ENCODE data around the gene MITF. TPM values are rescaled to one million over a fixed set of nuclear protein-coding genes. Genes with fewer than 3 reads are reported as not detected.
A peak's percentile ranks its signal among the peaks of the same experiment; 100 is the strongest.
"Not testable (repeated sequence)": the region's sequence is repeated elsewhere in the genome, so short reads cannot be mapped to it uniquely, and the experiment has no call there.

Gene MITF
- total RNA-seq, 1 experiment from 2014 or later = 5.4 TPM

DNA sequence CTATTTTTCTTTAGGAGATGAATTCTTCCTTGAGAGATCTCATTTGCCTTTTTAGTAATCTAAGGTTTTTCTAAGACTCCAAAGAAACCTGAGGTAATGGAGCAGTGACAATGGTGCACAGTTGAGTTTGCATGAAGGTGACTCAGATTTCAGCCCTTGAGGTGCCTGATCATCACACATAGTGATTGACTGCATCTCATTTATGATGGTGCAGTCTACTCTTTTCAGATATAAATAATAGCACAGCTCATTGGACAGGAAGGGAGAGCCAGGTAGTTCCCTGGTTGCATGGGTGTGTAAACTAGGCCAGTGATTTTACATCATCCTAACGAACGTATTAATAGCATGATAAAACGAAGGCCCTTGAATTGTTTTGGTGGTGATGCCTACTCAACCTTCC is 174.2 kb downstream of the MITF start:
- no peak for DNase-seq (ENCODE audit: low read depth)

DNA sequence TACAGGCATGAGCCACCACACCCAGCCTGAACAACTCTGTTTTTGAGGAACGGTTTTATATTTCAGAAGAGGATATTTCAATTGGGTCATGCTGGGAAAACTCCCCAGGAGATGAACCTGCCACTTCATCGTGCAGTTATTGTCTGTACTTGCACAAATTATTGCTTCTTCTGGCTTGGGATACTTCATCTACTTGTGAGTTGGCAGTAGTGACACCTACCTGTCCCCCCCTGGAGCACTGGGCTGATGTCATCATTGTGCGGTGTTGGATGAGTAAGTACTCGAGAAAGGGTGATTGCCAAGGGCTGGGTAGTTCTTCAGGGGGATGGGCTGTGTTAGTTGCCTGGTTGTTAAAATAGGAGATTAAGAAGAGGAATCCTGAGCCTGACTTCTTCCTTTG is 175.1 kb downstream of the MITF start:
- DNase-seq (ENCODE audit: low read depth) = no peak

DNA sequence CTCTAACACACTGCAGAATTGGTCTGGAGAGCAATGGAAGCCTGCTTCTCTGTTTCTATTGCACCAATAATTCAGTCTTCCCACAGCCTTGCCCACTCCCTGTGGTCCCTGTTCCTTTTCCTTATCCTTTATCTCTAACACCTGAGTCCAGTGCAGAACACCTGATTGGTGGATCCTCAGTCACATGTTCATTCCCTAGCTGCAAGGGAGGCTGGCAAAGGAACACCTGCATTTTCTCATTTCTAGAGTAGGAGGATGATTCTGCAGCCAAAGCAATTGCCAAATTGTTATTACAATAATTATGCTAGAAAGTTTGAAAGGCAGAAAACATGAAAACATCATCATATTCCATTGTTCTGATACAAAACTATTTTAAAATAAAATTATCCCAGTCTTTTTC is 176.5 kb downstream of the MITF start:
- no peak for DNase-seq (ENCODE audit: low read depth)

DNA sequence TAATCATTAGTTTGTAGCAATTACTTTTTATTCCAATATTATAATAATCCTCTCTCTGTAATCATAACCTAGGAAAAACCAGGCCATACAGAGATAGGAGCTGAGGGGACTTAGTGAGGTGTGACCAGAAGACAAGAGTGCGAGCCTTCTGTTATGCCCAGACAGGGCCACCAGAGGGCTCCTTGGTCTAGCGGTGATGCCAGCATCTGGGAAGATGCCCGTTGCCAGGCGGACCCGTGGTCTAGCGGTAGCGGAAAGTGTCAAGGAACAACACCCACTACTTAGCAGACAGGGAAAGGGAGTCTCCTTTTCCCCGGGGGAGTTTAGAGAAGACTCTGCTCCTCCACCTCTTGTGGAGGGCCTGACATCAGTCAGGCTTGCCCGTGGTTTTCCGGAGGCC is 180.7 kb downstream of the MITF start:
- DNase-seq (ENCODE audit: low read depth) = not testable (repeated sequence)

DNA sequence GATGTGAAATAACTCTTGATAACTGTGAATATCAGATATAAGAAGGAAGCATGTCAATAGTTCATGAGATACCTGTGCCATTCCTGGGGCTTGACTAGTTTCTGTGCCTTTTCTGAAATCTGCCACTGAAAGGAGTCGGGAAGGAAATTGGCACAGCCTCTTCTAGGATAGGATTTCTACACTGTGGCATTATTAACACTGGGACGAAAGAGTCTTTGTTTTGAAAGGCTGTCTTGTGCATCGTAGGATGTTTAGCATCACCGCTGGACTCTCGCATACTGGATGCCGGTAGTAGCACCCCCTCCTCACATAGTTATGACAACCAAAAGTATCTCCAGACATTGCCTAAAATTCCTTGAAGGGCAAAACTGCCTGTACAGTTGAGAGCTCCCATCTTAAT is 182.4 kb downstream of the MITF start:
- no peak for DNase-seq (ENCODE audit: low read depth)

DNA sequence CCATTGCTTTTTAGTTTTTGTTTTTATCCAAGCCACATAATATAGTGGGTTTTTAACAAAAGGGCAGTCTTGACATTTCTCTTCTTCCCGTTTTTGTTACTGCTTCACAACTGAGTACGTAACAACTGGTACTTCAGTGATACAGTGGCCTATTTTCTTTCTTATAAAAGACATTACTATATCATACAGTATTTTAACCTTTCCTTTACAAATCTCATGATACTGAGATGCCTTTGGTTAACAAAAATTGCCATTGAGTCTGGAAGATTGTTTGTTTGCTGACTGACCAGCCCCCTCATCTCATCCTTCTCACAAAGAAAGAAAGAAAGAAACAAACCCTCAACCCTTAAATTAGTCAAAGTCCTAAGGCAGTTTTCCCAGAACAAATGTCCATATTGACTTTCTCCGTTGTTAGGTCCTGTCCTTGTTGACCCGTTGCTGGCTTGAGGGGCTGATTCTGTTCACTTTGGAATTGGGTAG is 183.3 kb downstream of the MITF start:
- DNase-seq (ENCODE audit: low read depth) = no peak

DNA sequence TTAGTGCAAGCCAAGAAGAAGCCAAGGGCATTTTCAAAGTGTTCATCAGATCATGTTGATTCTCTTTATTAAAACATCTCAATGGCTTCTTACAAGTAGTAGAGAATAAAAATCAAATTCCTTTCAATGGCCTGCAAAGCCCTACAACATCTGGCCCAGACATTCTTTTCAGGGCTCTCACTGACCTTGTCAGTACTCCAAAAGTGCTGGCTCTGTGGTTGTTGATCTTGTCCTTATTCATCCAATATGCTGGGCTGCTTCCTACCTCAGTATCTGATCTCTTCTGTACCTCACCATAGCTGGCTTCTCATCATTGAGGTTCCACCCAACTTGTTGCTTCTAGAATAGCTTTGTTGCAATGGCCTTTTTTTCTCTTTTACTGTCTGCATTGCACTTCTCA is 186.2 kb downstream of the MITF start:
- no peak for DNase-seq (ENCODE audit: low read depth)

DNA sequence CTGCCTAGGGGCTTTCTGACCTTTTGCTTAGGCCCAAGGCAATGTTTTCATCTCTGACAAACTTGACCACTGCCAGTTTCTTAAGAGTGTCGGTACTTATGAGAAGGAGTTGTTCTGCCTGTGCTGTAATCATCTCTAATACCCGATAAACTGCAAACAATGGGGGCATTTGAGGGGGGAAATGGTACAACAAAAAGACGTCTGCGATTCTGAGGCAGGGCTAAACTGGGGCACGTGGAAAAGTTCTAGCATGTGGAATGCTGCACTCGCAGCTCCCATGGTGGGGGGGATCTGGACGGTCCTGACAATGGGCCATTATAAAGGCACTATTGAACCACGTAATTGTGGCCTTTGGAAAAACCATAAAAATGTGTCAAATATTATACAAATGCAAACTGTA is 187.1 kb downstream of the MITF start:
- no peak for DNase-seq (ENCODE audit: low read depth)

DNA sequence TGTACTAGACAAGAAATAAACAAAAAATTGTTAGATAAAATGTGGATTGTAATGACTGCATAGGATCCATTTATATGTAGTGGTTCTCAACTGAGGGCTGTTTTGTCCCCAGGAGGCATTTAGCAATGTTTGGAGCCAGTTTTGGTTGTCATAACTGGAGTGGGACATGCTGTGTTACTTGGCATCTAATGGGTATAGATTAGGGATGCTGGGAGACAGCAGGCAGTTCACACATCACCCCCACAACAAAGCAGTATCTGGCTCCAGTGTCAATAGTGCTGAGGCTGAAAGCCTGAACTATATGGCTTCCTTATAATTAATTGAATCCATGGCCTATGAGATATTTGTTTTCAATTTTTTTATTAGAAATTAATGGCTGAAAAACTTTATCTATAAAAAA is 188.3 kb downstream of the MITF start:
- no peak for DNase-seq (ENCODE audit: low read depth)

DNA sequence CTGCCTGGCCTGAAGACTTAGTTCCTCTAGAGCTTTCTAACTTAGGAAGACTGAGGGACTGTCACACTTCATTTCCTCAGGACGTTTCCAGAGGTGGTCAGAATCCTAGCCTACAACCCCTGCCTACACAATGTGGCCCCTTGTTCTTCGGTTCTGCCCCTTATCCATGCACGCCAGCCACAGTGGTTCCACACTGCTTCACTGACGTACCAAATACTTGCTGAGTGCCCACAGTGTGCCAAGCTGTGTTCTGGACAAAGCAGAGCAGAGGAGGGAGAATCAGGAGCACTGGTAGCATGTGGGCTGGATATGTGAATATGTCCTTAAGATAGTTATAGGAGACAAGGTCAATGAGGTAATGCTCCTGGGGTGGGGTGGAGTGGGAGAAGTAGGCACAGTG is 189.8 kb downstream of the MITF start:
- no peak for DNase-seq (ENCODE audit: low read depth)

DNA sequence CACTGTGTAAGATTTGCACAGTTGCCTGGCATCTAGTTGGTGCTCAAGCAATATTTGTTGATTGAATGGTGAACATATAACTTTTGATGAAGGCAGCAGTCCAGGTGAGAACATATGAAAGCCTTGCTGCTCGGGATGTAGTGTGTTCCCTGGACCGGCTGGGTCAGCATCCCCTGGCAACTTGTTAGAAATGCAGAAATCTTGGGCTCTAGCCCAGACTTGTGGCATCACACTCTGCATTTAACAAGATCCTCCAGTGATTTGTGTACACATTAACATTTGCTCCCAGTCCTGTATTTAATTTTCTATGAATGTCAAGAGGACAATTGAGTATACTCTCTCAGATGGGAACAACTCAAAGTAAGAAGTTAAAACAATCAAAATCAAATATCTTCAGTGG is 191.3 kb downstream of the MITF start:
- no peak for DNase-seq (ENCODE audit: low read depth)

DNA sequence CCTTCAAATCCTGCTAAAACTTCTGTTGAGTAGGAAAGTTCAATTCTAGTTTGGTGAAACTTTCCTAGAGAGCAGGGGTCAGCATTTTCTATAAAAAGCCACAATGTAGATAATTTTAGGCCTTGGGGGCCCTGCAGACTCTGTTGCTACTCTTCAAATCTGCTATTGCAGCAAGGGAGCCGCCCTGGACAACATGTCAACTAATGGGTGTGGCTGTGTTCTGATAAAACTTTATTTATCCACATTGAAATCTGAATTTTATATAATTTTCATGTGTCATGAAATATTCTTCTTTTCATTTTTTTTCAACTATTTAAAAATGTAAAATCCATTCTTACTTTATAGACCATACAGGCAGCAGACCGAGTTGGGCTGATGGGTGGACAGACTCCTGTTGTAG is 192.8 kb downstream of the MITF start:
- DNase-seq (ENCODE audit: low read depth) = no peak

DNA sequence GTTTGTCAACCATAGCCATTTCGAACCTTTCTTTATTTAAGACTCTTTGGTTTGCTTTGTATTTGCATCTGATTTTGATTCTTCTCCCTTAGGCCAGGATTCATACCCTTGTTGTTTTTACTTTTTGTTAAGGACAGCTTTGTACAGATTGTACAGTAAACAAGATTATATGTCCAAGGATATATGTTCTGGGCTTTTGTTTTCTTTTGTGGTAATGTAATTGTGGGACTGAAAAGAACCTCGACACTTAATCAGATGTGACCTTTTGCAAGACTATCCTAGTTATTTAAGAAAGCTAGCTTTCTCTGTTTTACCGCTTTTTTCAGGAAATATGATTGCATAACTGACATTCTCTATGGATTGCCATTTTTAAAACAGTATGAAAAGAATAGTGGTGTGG is 193.2 kb downstream of the MITF start:
- DNase-seq (ENCODE audit: low read depth) = peak; percentile 18

DNA sequence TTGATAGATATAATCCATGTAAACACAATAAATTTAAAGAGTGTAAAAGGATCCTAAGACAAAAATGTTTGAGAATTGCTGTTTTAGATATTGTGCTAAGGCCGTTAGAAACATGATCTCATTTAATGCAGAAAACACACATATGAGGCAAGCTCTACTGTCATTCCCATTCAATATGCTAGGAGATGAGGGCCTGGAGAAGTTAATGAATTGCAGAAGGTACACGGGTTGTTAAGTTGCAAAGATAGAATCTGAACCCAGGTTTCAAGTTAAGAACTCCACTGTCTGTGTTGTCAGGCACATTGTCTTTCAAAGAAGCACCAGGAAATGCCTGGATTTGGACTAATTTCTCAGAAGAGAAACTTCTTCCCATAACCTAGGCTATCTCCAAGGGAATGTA is 195.1 kb downstream of the MITF start:
- no peak for DNase-seq (ENCODE audit: low read depth)

DNA sequence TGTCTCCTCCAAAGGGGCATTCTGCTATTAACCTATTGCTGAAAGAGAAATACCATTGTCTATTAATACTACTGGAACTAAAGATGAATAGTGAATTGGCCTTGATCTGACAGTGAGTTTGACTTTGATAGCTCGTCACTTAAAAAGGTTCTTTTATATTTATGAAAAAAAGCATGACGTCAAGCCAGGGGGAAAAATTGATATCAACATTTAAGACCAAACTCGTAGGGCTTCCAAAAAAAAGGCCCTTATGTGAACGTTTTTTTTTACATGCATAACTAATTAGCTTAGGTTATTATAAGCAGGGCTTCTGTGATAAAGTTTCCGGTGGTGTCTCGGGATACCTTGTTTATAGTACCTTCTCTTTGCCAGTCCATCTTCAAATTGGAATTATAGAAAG is 197.0 kb downstream of the MITF start:
- no peak for DNase-seq (ENCODE audit: low read depth)

DNA sequence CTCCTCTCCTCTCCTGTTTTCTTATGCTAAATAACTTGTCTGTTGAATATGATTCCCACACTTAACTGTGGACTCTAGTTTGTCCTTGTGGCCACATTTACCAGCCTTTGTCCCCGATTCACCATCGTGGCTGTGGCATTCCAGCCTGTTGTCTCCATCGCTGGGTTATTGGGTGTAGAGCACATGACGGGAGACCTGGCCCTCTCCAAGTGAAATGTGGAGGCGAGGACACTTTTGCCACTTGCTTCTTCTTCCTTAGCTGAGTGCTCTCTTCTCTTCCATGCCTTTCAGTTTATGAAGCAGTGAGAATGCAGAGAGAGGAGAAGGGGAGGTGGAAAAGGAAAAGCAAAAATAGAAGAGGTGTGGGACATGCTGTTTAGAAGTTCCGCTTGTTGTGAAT is 198.8 kb downstream of the MITF start:
- no peak for DNase-seq (ENCODE audit: low read depth)

DNA sequence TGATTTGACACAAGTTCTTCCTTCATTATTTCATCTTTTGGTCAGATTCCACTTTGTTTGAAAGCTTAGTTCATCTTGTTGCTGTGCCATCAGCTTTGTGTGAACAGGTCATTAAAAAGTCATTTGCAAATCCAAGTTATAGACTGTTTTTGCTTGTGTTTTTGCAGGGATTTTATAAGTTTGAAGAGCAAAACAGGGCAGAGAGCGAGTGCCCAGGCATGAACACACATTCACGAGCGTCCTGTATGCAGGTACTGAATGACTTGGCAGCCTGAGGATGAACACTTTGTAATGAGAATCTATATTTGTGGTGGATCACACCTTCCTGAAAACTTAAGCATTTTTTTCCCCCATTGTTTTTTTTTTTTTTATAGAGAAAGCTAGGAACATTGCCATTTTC is 199.7 kb downstream of the MITF start:
- no peak for DNase-seq (ENCODE audit: low read depth)

DNA sequence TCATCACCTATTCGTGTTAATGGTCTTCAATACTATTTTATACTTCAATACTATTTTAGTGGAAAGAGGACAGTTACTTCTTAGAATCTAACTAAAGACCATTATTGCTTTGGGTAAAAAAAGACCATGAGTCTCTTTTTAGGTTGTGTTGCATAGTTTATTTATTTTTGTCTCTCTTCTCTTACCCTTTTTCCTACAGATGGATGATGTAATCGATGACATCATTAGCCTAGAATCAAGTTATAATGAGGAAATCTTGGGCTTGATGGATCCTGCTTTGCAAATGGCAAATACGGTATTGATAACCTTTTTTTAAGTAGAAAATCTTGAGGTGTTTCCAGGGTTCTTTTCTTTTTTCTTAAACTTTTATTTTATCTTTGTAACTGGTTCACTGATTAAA is 201.8 kb downstream of the MITF start:
- no peak for DNase-seq (ENCODE audit: low read depth)

DNA sequence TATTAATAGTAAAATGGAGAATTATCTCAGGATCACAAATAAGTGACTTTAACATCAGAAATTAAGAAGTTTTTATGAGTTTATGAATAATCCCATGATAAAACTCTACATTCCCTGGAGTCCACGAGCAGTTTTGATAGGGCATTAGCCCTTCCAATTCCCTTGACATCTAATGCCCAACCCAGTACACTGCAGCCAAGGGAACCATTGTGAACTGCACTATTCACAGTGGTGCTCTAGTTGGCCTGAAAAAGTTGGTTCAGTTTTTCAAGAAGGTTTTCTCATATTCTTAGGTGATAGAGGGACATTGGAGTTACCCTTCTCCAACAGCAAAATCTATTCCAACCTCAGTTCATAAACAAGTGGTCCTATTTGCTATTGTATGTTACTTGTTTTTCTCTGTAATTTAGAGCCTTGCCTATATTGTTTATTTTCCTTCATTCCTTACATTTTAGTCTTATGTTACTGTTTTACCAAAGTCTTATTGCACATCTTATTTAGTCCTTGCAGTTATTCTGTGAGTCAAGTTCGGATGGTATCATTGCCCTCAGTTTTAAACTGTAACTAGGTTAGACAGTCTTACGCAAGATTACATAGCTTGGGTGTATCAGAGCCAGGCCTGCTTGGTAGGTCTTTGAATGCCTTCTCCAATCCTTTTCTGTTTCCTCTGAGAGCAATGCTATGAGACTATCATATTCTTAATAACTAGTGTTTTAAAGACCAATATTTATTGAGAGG is 202.3 kb downstream of the MITF start:
- no peak for DNase-seq (ENCODE audit: low read depth)

DNA sequence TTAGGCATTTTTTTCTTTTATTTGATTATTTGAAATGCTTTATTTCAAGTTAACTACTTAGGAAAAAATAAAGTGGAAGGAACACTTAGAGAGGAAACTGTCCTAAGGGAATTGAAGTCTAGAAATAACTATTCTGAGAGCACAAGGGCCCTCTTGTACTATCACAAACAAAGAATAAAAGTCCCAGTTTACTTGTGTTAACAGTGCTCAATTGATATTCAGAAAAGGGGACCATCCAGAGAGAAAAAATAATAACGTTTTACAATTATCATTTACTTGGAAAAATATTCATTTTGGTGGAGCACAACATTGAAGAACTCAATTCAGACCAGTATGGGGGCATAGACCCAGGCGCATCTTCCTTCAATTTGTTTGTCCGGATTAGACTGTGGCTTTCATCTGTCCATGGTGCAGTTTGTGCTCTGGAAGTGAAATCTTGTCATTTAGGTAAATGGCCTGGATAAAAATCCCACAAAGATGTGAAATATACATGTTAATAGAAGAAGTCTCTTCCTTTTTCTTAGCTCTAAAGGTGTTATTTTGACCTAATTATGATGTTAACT is 205.7 kb downstream of the MITF start:
- no peak for DNase-seq (ENCODE audit: low read depth)

DNA sequence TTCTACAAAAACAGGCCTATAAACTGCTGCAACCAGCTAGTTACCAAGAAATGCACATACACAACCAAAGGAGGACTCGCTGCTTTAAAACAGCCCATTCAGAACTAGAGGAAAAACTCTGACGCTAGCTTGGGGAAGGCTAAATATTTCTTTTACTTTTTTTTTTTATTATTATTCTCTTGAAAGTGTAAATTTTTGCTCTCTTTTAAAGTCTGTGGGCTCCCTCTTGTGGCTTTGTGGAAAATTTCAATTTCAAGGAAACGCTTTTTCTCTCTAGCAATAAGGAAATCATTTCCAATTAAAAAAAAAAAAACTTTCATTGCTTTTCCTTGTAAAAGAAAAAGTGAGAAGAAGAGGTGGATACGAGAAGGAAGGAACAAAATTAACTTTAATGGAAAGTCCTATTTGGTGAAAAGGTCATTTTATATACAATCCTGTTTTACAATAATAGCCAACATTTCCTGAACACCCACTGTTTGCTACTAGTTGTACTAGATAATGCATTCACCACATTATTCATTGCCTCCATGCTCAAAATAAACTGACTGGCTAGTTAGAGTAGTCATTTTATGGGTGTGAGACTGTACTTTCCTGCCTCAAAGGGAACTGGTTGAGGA is 209.1 kb downstream of the MITF start:
- DNase-seq (ENCODE audit: low read depth) = peak; percentile 43

DNA sequence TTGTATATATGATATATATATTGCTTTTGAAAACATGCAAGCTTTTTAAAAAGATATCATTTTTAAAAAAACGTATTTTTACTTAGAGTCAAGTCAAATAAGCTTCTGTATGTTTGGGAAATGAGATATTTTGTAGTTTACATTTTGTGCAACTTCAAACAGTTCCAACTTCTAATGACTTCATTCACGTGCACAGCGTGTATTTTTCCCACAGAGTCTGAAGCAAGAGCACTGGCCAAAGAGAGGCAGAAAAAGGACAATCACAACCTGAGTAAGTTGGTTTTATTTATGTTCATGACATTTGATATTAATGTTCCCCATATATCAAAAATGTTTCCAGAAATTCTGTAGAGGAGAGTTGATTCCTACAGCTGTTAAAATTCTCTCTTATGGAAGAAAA is 212.4 kb downstream of the MITF start:
- no peak for DNase-seq (ENCODE audit: low read depth)

DNA sequence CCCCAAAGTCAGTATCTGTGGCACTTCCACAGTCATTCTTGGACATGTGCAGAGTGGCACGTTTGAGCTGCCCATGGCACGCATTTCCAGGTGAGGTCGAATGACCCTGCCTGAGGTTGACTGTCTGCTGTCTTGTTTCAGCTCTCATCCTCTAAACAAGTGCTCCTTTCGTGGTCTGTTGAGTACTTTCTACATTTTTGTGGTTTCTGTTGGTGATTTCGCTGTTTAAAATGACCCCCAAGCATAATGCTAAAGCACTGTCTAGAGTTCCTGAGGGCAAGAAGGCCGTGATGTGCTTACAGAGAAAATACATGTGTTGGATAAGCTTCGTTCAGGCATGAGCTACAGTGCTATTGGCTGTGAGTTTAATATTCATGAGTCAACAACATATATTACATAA is 220.3 kb downstream of the MITF start:
- DNase-seq (ENCODE audit: low read depth) = no peak

All from LHCN-M2 (cell line).